ENCODE data around the gene GLIS1. TPM values are rescaled to one million over a fixed set of nuclear protein-coding genes. Genes with fewer than 3 reads are reported as not detected.

Gene GLIS1
- polyA plus RNA-seq, 1 donor from 2014 or later = not detected

- H4K20me1 ChIP-seq (ENCODE audit: insufficient read depth) = no peaks in the 10 kb centered on the region
- H3K9ac ChIP-seq (ENCODE audit: low read length) = no peak overlapping the region
- no peaks in the 10 kb centered on the region for H3K27me3 ChIP-seq (ENCODE audit: insufficient read depth, low read depth, low read length)
- no peaks in the 10 kb centered on the region for H3K9me3 ChIP-seq (ENCODE audit: low read length)
- no peaks in the 10 kb centered on the region for H3K36me3 ChIP-seq (ENCODE audit: insufficient read depth, low read length)
- no peak overlapping the region for H3K4me3 ChIP-seq (ENCODE audit: low read length)
- H3K79me2 ChIP-seq (replicated peaks; ENCODE audit: insufficient read depth, low read length) = no peaks in the 10 kb centered on the region
- no peaks in the 10 kb centered on the region for H3F3A ChIP-seq (ENCODE audit: insufficient read depth, low read length, poor library complexity, severe bottlenecking)
- H3K4me2 ChIP-seq (ENCODE audit: low read length) = no peak overlapping the region
- TF ChIP-seq EZH2 (IDR thresholded peaks at IDR 0.05; ENCODE audit: borderline replicate concordance, insufficient read depth, low read length, poor library complexity, severe bottlenecking) = no peak
- no peak for TF ChIP-seq EP300 (conservative IDR thresholded peaks at IDR 0.05; ENCODE audit: poor library complexity, severe bottlenecking)
- no peak for TF ChIP-seq TAF1 (IDR thresholded peaks at IDR 0.05; ENCODE audit: low read depth)
- TF ChIP-seq POLR2AphosphoS5 (IDR thresholded peaks at IDR 0.05) = no peak
- TF ChIP-seq REST (IDR thresholded peaks at IDR 0.05; ENCODE audit: borderline replicate concordance) = no peak
- no peak for TF ChIP-seq SMC3 (conservative IDR thresholded peaks at IDR 0.05; ENCODE audit: poor library complexity)
- TF ChIP-seq RAD21 (conservative IDR thresholded peaks at IDR 0.05) = no peak
- no peak for TF ChIP-seq CTCF (IDR thresholded peaks at IDR 0.05; ENCODE audit: poor library complexity, severe bottlenecking)
- H3K9me2 ChIP-seq (ENCODE audit: insufficient read depth, low read length) = no peaks in the 10 kb centered on the region
- H3K27ac ChIP-seq (ENCODE audit: low read length) = no peak overlapping the region
- no peak overlapping the region for H2AFZ ChIP-seq (ENCODE audit: low read depth, low read length)
These were observed 82.8 kb downstream of the GLIS1 start for GRCh38 chr1:53655931-53656746.

- Histone ChIP-seq H3F3A (ENCODE audit: insufficient read depth, low read length, poor library complexity, severe bottlenecking) (no peaks in the 10 kb centered on the region), H4K20me1 (ENCODE audit: insufficient read depth) (no peaks in the 10 kb centered on the region), H3K4me2 (ENCODE audit: low read length) (no peak overlapping the region), H3K4me3 (ENCODE audit: low read length) (no peak overlapping the region), H2AFZ (ENCODE audit: low read depth, low read length) (no peak overlapping the region), H3K27me3 (ENCODE audit: insufficient read depth, low read depth, low read length) (no peaks in the 10 kb centered on the region), H3K9me3 (ENCODE audit: low read length) (no peaks in the 10 kb centered on the region), H3K9me2 (ENCODE audit: insufficient read depth, low read length) (no peaks in the 10 kb centered on the region), H3K36me3 (ENCODE audit: insufficient read depth, low read length) (no peaks in the 10 kb centered on the region), H3K9ac (ENCODE audit: low read length) (no peak overlapping the region), H3K27ac (ENCODE audit: low read length) (no peak overlapping the region), H3K79me2 (replicated peaks; ENCODE audit: insufficient read depth, low read length) (no peaks in the 10 kb centered on the region)
- no peak for TF ChIP-seq SMC3 (conservative IDR thresholded peaks at IDR 0.05; ENCODE audit: poor library complexity)
- TF ChIP-seq POLR2AphosphoS5 (IDR thresholded peaks at IDR 0.05) = no peak
- no peak for TF ChIP-seq RAD21 (conservative IDR thresholded peaks at IDR 0.05)
- TF ChIP-seq EP300 (conservative IDR thresholded peaks at IDR 0.05; ENCODE audit: poor library complexity, severe bottlenecking) = no peak
- TF ChIP-seq REST (IDR thresholded peaks at IDR 0.05; ENCODE audit: borderline replicate concordance) = no peak
- no peak for TF ChIP-seq MXI1 (conservative IDR thresholded peaks at IDR 0.05; ENCODE audit: poor library complexity, severe bottlenecking)
These were observed 84.5 kb downstream of the GLIS1 start for GRCh38 chr1:53654216-53655210.

All from neural cell (in vitro differentiated cells).